Right cardiac atrium (tissue), 5 donors: Measurements from ENCODE around the gene TMEM119. TPM values are rescaled to one million over a fixed set of nuclear protein-coding genes. Genes with fewer than 3 reads are reported as not detected.
"Not testable (repeated sequence)": the region's sequence is repeated elsewhere in the genome, so short reads cannot be mapped to it uniquely, and the experiment has no call there.

ENCODE experiments used
- ATAC-seq, 2 donors: fragments of 200-7000 bp; cut with Tn5 transposase; one replicate each; pipeline versions ENCODE4 v1.8.0 to v1.9.1; 2020; ENCODE audit warnings: moderate library complexity in 2 of 2, mild to moderate bottlenecking in 1 of 2
- DNase-seq, 3 donors: peaks; one replicate each; pipeline ENCODE4 v3.0.0-alpha.2; 2020
- H3K27ac ChIP-seq: one replicate; pipeline ENCODE4 v1.5.1; 2013; ENCODE audit warnings: mild to moderate bottlenecking, low read length, control low read depth, moderate library complexity
- H3K27me3 ChIP-seq: one replicate; pipeline ENCODE4 v1.6.1; 2013; ENCODE audit not compliant: control insufficient read depth, insufficient read depth
- H3K4me1 ChIP-seq: one replicate; pipeline ENCODE4 v1.6.1; 2013; ENCODE audit warnings: low read length; ENCODE audit not compliant: control insufficient read depth, insufficient read depth
- H3K4me3 ChIP-seq: one replicate; pipeline ENCODE4 v1.5.1; 2013; ENCODE audit warnings: low read length, control low read depth
- H3K9me3 ChIP-seq: one replicate; pipeline ENCODE4 v1.6.1; 2013; ENCODE audit warnings: low read length; ENCODE audit not compliant: control insufficient read depth
- WGBS: extraction: QIAGEN DNeasy Blood & Tissue Kit; methylation state at CpG from one replicate; pipeline ENCODE4 v1.1.7; 2013; 5-methylcytosine and 5-hydroxymethylcytosine counted together
- intact Hi-C, 4 donors: fragments of 100-400 bp; cut with DNase I; formaldehyde crosslinking; loops; one replicate each; pipeline versions ENCODE4 v1.11.0 to v1.14.0; 2022 to 2023
- polyA plus RNA-seq: library from polyadenylated mRNA; stranded (reverse); fragments of 200-250 nt; gene quantifications from one replicate; pipeline ENCODE4 v1.2.3, GENCODE V29; 2013
- total RNA-seq, 4 donors: library from RNA; stranded (reverse); fragmentation: NEBNext Ultra II Directional; extraction: Animal tissue kit (Norgen Biotek cat#: 25700); gene quantifications; one replicate each; pipeline ENCODE4 v1.2.1, GENCODE V29; 2021
- donor health status: healthy with polysubstance abuse.
- donor health status: DM: no; HTN: yes; CAD: no.
- donor health status: DM: no; HTN: no; CAD: no.
- donor health status: DM: no; HTN: yes; CAD: no; lungs with severe emphysema.
- donor health status: DM: yes; HTN: yes; CAD: no.

The TMEM119 gene
- total and polyA plus RNA-seq, 5 donors: 1.8 to 3.5 (median 3.0) TPM

- WGBS: 66% methylated on average over 17 of the region's 17 CpGs
- H3K27ac ChIP-seq: no peak overlapping the region
- H3K27me3 ChIP-seq: no peaks in the 10 kb centered on the region
- H3K9me3 ChIP-seq: no peaks in the 10 kb centered on the region
- H3K4me1 ChIP-seq: no peaks in the 10 kb centered on the region
- intact Hi-C loops: no loop called here
- DNase-seq: no peak
- ATAC-seq: no peak
- H3K4me3 ChIP-seq: no peak overlapping the region
Observed at GRCh38 chr12:108595711-108596647, 1.9 kb downstream of the TMEM119 start.

DNA sequence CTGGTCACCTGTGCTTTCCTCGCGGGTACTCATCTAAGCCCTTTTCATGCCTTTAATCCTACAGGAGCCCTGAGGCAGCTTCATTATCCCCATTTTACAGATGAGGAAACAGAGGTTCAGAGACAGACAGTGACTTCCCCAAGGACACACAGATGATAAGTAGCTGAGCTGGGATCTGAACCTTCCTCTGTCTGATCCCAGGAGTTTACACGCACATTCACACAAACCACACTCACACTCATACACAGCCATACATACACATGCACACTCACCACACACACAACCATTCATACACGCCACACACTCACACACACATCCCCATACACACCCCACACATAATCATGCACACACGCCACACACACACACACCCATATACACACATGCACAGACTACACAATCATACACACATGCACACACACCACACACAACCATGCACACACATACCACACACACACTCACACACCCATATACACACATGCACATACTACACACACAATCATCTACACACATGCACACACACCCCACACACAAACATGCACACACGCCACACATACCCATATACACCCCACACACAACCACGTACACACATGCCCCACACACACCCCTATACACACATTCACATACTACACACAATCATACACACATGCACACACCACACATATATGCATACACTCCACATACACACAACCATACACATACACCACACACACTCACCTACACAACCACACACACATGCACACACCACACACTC lies 2.7 kb downstream of the TMEM119 start:
- H3K4me1 ChIP-seq: no peaks in the 10 kb centered on the region
- no peak for ATAC-seq
- H3K27me3 ChIP-seq: no peaks in the 10 kb centered on the region
- 96% methylated on average over 7 of the region's 7 CpGs for WGBS
- H3K4me3 ChIP-seq: no peak overlapping the region
- intact Hi-C loops: no loop called here
- no peaks in the 10 kb centered on the region for H3K9me3 ChIP-seq
- no peak overlapping the region for H3K27ac ChIP-seq
- DNase-seq: no peak

DNA sequence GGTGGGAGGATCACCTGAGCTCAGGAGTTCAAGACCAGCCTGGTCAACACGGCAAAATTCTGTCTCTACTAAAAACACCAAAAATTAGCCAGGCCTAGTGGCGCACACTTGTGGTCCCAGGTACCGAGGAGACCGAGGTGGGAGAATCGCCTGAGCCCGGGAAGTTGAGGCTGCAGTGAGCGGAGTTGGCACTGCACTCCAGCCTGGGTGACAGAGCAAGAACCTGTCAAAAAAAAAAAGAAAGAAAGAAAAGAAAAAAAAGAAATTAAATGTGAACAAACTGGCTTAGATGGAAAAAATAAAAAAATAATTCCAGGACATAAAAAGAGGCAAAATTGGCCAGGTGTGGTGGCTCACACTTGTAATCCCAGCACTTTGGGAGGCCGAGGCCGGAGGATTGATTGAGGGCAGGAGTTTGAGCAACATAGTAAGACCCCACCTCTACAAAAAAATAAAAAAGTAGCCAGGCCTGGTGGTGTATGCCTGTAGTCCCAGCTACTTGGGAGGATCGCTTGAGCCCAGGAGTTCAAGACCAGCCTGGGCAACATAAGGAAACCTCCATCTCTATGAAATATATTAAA lies 3.5 kb downstream of the TMEM119 start:
- DNase-seq (no peak), ATAC-seq (no peak)
- Histone ChIP-seq H3K27me3 (no peaks in the 10 kb centered on the region), H3K27ac (no peak overlapping the region), H3K4me1 (no peaks in the 10 kb centered on the region), H3K9me3 (no peaks in the 10 kb centered on the region), H3K4me3 (no peak overlapping the region)
- WGBS: 98% methylated on average over 10 of the region's 10 CpGs
- intact Hi-C loops: no loop called here

DNA sequence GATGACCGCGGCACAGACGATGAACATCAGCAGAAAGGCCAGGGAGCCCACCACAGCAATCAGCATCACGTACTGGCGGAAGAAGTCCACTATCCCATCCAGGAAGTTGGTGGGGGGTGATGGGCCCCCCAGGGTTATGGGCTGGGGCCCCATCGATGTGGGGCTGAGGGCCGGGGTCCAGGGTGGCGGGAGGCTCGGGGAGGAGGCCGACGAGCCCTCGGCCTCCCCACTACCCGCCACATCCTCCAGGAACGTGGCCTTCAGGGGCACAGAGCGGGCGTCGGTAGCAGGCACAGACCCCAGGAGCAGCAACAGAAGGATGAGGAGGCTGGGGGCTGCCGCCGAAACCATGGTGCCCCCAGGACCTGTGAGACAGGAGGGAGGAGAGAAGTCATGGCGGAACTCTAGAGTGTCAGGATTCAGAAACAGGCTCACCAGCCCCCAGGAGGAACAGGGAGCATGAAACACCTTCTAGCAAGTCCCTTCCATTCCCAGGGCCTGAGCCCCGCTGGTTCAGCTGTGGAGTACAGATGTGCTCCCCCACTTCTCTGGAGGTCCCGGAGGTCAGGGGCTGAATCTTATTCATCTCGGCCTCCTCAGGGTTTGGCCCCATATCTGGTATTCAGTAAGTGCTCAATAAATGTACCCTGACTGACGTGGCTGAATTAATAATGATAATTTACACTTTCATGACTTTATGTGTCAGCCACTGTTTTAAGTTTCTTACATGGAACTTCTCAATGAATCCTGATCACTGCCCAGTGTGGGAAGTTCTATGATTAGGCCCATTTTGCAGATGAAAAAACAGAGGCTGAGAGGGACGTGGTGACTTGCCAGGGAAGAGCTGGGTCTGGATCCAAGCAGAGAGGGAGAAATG lies 5.6 kb downstream of the TMEM119 start:
- 91% methylated on average over 25 of the region's 25 CpGs for WGBS

GRCh38 chr12:108591267-108591980 lies 6.5 kb downstream of the TMEM119 start:
- no peaks in the 10 kb centered on the region for H3K9me3 ChIP-seq
- H3K4me1 ChIP-seq: no peaks in the 10 kb centered on the region
- intact Hi-C loops: no loop called here
- 79% methylated on average over 22 of the region's 22 CpGs for WGBS
- ATAC-seq (no peak), DNase-seq (no peak)
- H3K27ac ChIP-seq: no peak overlapping the region
- no peak overlapping the region for H3K4me3 ChIP-seq
- no peaks in the 10 kb centered on the region for H3K27me3 ChIP-seq

More for the DNA sequence above, 5.6 kb downstream of the TMEM119 start:
- intact Hi-C loops: no loop called here
- Histone ChIP-seq H3K4me3 (no peak overlapping the region), H3K27me3 (no peaks in the 10 kb centered on the region), H3K9me3 (no peaks in the 10 kb centered on the region), H3K4me1 (no peaks in the 10 kb centered on the region), H3K27ac (no peak overlapping the region)
- ATAC-seq: no peak
- DNase-seq: no peak

- H3K27ac ChIP-seq, ATAC-seq, DNase-seq, intact Hi-C loops, H3K4me3 ChIP-seq, H3K4me1 ChIP-seq, H3K9me3 ChIP-seq, H3K27me3 ChIP-seq: not testable (repeated sequence)
- 89% methylated on average over 9 of the region's 9 CpGs for WGBS
Observed at GRCh38 chr12:108590463-108590862, 7.4 kb downstream of the TMEM119 start.

DNA sequence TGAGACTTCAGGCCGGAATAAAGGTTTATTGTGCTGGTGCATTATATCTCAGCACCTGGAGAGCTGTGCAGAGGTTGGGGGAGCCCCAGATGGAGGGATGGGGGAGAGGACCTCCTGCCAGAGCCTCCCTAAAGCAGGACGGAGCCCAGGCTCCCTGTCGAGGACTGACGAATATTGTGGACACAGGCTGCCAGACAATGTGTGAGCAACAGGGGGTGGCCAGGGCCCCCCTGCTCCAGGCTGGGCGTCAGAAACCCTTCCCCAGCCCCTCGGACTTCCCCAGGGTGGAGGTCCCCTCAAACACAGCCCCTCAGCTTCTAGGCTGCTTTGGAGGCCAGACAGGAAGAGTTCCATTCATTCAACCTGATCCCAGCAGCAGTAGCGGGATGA lies 8.0 kb downstream of the TMEM119 start:
- 64% methylated on average over 7 of the region's 7 CpGs for WGBS

GRCh38 chr12:108589028-108589839 lies 8.7 kb downstream of the TMEM119 start:
- ATAC-seq (peak; percentile 28 to 43), DNase-seq (no peak)
- no peak overlapping the region for H3K27ac ChIP-seq
- intact Hi-C loops: no loop called here
- no peaks in the 10 kb centered on the region for H3K27me3 ChIP-seq
- H3K9me3 ChIP-seq: no peaks in the 10 kb centered on the region
- WGBS: 40% methylated on average over 15 of the region's 15 CpGs
- H3K4me3 ChIP-seq: no peak overlapping the region
- H3K4me1 ChIP-seq: no peaks in the 10 kb centered on the region

More for the DNA sequence above, 8.0 kb downstream of the TMEM119 start:
- Histone ChIP-seq H3K9me3 (no peaks in the 10 kb centered on the region), H3K4me3 (no peak overlapping the region), H3K27ac (no peak overlapping the region), H3K4me1 (no peaks in the 10 kb centered on the region), H3K27me3 (no peaks in the 10 kb centered on the region)
- intact Hi-C loops: no loop called here
- ATAC-seq: no peak
- DNase-seq: no peak

DNA sequence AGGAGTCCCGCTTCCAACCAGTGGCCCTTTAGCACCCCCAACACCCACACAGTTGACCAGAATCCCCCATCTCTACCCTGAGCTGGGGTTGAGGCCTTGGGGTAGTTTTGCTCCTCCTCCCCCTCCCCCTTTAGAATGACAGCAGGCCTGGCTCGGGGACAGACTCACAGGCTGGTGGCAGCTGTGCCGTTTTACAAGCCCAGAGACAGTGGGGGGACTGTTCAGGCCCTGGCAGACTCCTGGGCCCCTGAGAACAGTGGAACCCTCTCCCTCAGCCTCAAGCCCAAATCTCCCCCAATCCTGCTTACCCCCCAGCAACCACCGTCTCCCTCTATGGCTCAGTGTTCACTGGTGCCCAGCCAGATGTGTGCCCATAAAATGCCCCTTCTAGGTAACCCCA lies 10.1 kb downstream of the TMEM119 start:
- DNase-seq: no peak
- no peaks in the 10 kb centered on the region for H3K4me1 ChIP-seq
- ATAC-seq: no peak
- intact Hi-C loops: no loop called here
- no peaks in the 10 kb centered on the region for H3K27me3 ChIP-seq
- no peak overlapping the region for H3K27ac ChIP-seq
- no peaks in the 10 kb centered on the region for H3K9me3 ChIP-seq
- H3K4me3 ChIP-seq: no peak overlapping the region
- 56% methylated on average over 4 of the region's 4 CpGs for WGBS
